GM08714 (cell line): ENCODE measurements around the gene GADD45GIP1.

ENCODE experiments used
- H3K4me3 ChIP-seq: fragments of 200-500 bp; sonication (Bioruptor generic); 2 replicates; pipeline ENCODE4 v1.5.1; 2014; ENCODE audit warnings: mild to moderate bottlenecking, low read length, inconsistent platforms
- ZNF274 ChIP-seq: IDR thresholded peaks from 2 replicates; pipeline ENCODE4 v1.6.1; 2012; ENCODE audit warnings: mild to moderate bottlenecking, low read depth, low read length

The GADD45GIP1 gene

DNA sequence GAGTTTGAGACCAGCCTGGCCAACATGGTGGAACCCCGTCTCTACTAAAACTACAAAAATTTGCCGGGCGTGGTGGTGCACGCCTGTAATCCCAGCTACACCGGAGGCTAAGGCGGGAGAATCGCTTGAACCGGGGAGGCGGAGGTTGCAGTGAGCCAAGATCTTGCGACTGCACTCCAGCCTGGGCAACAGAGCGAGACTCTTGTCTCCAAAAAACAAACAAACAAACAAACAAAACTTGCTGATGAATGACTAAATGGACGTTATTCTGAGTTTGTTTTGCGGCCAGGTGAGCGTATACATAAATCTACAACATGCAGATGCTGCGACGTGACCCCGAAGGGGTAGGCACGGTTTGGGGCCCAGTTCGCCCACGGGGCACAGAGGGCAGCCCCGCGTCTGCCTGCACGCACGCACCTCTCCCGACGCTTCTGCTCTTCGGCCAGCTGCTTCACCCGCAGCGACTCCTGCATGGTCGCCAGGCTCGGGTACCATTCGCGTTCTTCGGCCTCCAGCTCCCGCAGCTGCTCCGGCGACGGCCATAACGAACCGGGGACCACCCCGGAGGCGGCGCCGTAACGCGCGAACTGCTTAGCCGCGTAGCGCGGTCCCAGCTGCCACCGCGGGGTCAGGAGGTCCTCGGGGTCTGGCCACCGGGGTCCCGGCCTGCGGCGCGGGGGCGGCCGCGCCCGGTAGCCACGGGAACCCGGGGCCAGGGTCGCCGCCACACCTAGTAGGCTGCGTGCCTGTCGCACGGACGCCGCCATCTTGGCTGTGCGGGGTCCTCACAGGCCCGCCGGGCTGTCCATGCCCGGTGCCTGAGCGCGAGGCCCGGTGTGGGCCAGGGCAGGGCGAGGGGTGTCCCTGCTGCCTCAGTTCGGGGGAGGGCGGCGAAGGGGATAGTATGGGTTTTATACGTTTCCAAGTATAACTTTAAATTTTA, at the start of gene GADD45GIP1:
TSS of gene GADD45GIP1 (minus strand) at position 778 of the 943 bp plus-strand sequence. CDS start at position 767, 11 bp downstream.
- peak within 1 kb of the TSS; percentile 82 for H3K4me3 ChIP-seq

DNA sequence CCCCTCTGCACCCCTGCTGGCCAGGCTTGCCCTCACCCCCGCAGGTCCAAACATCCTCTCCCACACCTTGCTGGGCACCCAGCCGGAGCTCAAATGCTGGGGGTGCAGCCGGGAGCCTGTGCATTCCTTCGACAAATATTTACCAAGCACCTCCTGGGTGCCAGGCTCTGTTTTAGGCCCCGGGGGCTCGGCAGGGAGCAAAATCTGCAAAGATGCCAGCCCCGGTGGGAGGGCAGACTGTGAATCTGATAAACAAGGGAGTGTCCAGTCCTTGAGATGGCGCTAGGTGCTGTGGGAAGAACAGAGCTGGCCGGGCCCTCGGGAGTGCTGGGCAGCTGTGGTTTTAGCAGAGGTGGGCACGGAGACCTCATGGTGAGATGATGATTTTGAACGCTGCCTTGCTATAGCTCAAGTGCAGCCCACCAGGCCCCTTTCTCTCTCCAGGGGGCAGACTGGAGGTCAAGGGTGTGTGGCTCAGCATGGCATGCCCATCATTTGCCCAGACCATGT, 48.9 kb upstream of the GADD45GIP1 start:
- H3K4me3 ChIP-seq = no peak overlapping the region
- no peak for TF ChIP-seq ZNF274

More for the DNA sequence above, at the start of gene GADD45GIP1:
- no peak for TF ChIP-seq ZNF274

DNA sequence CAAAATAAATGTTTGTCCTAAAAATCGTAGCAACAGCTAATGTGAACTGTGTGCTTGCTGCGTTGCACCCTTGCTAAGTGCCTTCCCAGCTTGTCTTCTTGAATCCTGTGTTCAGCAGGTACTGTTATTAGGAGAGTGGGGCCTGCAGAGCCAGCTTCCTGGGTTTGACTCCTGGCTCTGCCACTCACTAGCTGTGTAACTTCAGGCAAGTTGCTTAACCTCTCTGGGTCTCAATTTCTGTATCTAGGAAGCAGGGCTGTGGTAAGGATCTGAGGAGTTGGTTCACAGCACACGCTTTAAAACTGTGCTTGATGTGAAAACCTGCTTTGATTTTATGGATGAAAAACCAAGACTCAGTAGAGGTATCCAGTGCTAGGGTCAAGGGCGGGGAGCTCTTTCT, 48.2 kb upstream of the GADD45GIP1 start:
- no peak for TF ChIP-seq ZNF274
- H3K4me3 ChIP-seq = no peak overlapping the region

DNA sequence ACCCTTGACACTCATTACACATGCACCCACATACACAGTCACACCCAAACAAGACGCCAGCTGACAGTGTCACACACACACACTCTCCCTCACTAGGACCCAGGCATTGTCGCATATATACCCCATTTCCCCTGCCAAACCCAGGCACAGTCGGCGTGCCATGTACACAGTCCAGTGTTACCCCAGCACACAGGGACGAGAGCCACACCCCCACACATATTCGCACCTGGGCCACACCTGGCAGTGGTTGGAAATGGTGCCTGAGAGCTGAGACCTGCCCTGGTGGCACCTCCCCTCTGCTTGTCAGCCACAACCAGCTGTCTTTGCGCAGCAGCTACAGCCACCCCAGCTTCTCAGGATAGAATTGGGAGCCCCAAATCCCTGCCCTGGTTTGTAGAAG, 47.2 kb upstream of the GADD45GIP1 start:
- no peak for TF ChIP-seq ZNF274
- H3K4me3 ChIP-seq = no peak overlapping the region

DNA sequence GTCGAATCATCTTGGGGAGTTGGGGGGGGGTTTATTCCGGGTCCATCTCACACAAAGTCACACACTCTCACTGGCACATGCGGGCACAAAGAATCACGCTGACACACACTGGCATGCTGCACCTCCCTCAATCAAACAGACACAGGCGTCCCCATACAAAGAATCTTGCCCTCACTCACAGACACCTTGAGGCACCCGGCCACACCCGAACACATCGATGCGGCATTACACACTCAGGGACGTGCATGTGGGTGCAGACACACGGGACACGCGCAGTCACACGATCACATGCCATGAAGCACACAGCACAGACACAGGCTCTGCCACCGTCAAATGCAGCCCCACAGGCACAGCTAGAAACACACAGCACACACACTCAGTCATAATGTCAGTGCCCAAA, 46.1 kb upstream of the GADD45GIP1 start:
- no peak overlapping the region for H3K4me3 ChIP-seq
- no peak for TF ChIP-seq ZNF274

DNA sequence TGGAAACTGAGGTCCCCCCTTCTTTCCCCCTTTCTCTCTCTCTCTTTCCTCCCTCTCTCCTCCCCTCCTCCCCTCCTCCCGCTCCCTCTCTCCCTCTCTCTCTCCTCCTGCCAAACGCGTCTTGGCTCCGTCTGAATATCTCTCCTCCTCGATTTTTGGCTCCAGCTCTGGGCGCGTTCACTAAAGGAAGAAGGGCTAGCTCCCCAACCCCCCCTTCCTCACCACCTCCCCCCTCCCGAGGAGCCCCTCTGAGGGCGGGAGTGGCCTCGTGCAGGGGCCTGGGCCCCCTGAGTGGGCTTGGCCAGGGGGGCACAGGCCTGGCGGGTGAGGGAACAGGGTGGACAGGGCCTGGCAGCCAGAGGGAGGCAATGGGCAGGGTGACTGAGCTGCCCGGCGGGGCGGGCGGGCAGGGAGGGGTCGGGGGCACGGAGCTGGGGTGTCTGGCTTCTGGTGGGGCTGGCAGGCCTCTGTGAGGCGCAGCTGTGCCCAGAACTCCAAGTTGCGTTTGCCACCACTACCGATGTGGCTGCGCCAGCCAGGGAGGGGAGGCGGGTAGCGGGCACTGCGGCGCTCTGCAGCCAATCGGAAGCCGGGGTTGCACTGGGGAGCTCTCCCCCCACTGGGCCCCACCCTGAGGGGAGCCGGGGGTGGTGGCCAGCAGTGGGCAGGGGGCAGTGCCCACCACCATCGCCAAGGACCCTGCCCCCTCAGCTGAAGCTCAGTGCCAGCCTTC, 45.3 kb upstream of the GADD45GIP1 start:
- no peak overlapping the region for H3K4me3 ChIP-seq
- TF ChIP-seq ZNF274 = no peak

DNA sequence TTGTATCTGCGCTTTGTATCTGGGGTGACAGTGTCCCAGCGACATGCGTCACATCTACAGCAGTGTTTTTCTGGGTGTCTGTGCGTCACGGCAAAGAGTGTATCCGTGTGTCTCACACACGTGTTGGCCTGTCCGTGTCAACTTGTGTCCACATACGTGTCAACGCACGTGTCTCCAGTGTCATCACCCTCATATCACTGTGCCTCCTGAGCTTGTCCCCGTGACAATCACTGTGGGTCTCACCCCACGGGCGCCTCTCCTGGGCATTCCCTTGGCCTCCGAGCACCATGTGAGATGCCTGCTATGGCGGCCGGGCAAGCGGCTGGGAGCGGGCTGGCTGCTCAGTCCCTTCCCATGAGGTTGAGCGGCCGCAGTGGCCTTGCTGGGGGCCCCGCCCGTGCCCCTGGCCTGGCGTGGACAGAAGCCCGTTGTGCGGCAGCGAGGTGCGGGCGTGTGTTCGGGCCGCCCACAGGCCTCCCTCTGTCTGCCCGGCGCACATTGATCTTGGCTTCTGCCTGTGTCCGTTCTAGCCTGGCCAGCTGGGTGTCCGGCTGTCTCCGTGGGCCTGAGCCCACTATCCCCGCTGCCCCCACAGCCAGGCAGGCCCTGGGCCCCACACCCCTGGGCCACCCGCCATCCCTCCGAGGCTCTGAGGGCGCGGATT, 44.6 kb upstream of the GADD45GIP1 start:
- TF ChIP-seq ZNF274 = no peak
- no peak overlapping the region for H3K4me3 ChIP-seq

DNA sequence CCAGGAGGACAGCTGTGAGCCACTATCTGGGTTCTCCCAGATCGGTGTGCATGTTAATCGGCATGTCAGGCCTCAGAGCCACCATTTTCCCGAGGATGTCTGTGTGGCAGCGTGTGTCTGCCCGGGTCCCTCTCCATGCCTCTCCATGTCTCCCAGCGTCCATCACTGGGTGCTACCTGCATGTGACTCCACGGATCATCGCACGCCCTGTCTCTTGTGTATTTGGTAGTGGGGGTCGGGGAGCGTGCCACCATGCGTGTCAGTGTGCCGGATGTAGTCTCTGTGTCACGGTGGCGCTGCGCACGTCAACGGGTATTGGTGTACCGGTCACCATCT, 44.1 kb upstream of the GADD45GIP1 start:
- H3K4me3 ChIP-seq = no peak overlapping the region
- no peak for TF ChIP-seq ZNF274

DNA sequence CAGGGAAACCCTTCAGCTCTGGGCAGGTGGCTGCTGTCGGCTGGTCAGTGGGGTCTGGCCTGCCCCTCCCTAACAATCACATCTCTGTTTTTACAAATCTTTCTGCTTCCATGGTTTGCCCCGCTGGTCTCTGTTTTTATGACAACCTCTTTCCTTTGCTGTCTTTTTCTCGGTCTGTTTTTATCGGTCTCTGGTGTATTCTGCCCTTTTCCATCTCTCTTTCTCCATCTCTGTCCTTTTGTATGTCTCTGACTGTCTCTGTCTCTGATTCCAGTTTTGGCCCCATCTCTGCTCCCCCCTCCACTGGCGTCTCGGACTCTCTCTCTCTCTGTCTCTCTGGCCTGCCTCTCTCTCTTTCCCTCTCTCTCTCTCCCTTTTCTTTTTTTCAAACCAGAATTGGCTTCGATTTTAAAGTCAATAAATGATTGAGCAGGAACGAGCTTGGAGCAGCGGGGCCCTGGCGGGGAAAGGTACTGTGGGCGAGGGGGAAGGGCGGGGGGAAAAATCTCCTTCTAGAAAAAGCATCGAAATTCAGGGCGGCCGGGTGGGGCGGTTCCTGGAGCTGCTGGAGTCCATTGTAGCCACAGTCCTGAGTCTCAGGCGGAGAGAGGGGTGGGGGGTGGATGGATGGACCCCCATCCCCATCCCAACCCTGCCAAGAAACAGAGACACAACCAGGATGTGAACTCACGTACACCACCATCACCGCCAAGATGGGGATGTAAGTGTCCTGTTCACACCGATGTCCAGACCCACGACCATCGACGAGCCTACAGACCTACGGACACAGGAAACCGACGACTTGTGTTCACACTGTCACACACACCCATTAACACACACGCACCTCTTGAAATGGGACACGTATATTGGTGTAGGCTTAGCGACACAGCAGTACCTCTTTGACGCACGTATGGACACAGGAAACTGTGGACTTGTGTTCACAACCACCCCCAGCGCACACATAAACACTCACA, 41.2 kb upstream of the GADD45GIP1 start:
- H3K4me3 ChIP-seq = no peak overlapping the region
- TF ChIP-seq ZNF274 = no peak

DNA sequence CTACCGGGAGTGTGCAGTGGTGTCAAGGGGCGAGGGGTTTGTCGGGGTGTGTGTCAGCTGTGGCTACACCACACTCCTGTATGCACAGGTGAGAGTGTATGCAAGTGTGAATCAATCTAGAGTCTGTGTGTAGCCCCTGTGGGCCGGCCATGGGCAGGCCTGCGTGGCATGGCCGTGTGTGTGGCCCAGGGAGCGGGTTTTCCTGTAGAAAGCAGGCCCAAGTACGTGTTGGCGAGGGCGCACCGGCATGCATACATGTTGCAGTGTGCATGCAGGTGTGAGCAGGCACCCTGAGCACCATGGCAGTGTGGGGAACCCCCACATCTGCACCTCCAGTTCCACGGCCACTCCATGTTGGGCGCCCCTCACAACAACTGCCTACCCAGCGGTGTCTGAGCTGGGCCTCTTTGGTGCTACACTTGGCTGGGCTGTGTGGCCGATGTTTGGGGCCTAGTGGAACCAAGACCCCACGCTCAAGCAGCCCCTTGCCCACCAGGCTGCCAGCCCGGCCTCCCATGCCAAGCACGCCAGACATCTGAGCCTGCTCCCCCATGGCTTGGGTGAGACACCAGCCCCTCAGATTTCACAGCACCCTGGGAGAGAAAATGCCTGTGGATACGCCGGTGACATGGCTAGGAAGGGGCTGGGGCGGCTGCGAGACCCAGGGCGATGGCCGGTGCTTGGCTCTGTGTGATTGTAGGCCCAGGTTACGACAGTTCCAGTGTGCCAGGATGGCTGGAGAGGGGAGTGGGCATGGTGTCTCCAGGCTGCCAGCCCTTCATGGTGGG, 40.4 kb upstream of the GADD45GIP1 start:
- H3K4me3 ChIP-seq = no peak overlapping the region
- TF ChIP-seq ZNF274 = no peak

DNA sequence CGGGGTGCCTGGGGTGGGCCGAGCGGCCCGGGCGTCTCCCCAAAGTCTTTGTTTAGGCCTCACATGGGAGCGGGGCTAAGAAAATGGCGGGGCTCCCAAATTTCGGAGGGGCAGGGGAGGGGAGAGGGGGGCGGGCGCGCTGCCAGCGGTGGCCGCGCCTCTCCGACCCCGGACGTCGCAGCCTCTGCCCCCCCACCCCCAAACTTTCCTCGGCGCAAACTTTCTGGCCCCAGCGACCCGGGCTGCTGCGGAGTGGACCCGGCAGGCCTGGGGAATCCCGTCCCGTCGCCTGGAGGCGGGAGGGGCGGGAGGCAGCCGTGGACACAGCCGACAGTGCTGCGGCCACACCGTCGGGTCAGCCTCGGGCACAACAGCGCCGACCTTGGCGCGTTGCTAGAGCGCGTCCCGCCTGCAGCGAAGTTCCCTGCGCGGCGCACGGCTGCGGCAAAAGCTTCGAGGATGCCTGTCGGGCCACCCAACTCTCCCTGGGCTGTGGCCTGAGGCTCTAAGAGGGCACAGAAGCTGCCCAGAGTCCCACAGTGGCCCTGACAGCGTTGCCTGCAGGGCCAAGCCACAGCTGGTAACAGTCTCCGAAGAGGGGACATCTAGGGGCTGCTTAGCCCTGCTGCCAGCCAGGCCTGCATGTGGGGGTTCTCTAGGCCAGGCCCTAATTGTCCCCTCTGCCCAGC, 39.5 kb upstream of the GADD45GIP1 start:
- TF ChIP-seq ZNF274 = no peak
- no peak overlapping the region for H3K4me3 ChIP-seq

DNA sequence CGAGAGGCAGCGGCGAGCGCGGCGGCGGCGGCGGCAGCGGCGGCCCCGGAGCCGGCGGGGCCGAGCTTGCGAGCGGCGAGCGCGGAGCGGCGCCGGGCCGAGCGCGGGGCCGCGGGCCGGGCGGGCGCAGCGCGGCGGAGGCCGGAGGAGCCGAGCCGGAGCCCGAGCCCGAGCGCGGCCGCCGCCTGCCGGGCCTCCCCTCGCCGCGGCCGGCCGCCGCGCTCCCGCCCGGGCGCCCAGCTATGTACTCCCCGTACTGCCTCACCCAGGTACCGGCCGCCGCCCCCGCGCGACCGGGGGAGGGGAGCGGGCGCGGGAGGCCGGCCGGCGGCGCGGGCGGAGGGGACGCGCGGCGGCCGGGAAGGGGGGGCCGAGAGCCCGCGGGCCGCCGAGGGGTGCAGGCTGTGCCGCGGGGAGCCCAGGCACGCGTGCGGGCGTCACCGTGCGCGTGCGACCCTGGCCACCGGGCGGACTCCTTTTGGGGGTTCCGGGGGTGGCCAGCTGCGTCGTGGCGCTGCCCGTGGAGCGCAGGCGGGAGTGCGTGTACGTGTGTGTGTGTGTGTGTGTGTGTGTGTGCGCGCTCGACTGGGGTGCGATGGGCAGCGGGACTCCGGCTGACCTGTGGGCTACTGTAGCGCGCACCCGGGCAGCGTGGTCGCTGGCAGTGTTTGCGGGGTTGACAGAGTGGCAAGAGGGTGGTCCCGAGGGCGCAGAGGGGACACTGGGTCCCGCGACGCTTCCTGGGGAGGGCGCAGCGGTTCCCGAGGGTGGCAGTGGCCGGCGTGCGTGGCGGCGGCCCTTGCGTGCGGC, 38.8 kb upstream of the GADD45GIP1 start:
- H3K4me3 ChIP-seq = peak overlapping the region; percentile 20; the same call in 1 of the 2 replicates
- TF ChIP-seq ZNF274 = no peak
